ENCODE data around the gene CSE1L.

GRCh38 chr20:49133571-49133970, 87.5 kb downstream of the CSE1L start:
- TF ChIP-seq CTCF (conservative IDR thresholded peaks at IDR 0.05; ENCODE audit: low read depth, low read length) (no peak), EZH2 (IDR thresholded peaks at IDR 0.05; ENCODE audit: low read length, unreplicated experiment) (no peak)
